A549 treated with AZD9567 at 1 μM for 4 hours (cell line): ENCODE results near the gene RNF183. TPM values are rescaled to one million over a fixed set of nuclear protein-coding genes. Genes with fewer than 3 reads are reported as not detected.

Source experiments
- total RNA-seq: library from RNA; stranded (reverse); fragments of 200-300 nt; extraction: Qiagen RNA extraction; gene quantifications from 5 replicates; pipeline ENCODE4 v1.2.3, GENCODE V29; 2022; ENCODE audit not compliant: insufficient read depth

Gene RNF183, protein sequence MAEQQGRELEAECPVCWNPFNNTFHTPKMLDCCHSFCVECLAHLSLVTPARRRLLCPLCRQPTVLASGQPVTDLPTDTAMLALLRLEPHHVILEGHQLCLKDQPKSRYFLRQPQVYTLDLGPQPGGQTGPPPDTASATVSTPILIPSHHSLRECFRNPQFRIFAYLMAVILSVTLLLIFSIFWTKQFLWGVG
- total RNA-seq: 0.17 to 0.21 TPM in 2 of 5 replicates, not detected in the others

DNA sequence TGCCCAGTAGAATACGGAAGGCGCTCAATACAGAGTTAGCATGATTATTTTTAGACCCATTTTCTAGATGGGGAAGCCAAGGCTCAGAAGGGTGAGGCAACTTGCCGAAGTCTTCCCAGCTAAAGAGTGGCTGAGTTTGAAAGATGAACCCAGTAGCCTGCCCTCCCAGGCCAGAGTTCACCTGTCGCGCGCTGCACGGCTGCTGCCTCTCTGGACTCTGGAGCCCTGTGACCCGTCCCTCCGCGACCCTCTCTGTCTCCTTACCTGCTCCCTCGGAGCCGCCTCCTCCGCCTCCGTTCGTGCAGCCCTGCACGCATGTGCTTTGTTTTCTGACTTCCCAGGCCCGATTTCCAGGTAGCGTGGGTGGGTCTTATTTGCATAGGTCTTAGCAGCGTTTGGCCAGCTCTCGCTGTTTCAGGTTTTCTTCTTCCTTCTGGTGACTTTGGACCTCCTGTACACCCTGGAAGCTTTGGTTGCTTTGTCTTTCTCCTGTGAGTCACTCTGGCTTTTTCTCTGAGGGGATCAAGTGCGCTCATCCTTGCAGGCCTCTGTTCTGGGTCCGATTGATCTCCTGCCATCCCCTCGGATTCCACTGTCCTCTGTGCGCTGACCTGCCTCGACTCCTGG is at the start of gene RNF183:
TSS of gene RNF183 (minus strand) at position 585 of the 627 bp plus-strand sequence. CDS start 5,192 bp downstream, outside the sequence.

DNA sequence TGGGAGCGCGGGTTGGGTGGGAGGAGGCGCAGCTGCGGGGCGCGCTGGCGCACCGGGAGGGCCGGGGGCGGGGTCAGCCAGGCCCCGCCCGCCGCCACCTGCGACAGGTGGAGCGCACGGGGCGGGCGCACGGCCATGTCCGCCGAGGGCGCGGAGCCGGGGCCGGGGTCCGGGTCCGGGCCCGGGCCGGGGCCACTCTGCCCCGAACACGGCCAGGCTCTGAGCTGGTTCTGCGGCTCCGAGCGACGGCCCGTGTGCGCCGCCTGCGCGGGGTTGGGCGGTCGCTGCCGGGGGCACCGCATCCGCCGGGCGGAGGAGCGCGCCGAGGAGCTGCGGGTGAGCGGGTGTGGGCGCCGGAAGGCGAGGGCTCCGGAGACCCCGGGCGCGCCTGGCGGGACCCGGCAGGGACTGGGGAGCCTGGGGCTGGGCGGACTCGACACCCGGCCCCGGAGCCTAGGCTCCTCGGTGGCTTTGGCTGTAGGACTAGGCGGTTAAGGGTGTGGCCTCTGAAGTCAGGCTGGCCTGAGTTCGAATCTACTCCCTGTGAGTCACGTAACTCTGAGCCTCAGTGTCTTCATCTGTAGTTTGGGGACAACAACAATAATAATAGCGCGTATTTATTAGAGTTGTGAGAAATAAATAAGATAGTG is 46.4 kb upstream of the RNF183 start, which contains the start of gene BSPRY:
TSS of gene BSPRY (plus strand) at position 97 of the 650 bp plus-strand sequence. CDS start at position 136, 39 bp downstream.

DNA sequence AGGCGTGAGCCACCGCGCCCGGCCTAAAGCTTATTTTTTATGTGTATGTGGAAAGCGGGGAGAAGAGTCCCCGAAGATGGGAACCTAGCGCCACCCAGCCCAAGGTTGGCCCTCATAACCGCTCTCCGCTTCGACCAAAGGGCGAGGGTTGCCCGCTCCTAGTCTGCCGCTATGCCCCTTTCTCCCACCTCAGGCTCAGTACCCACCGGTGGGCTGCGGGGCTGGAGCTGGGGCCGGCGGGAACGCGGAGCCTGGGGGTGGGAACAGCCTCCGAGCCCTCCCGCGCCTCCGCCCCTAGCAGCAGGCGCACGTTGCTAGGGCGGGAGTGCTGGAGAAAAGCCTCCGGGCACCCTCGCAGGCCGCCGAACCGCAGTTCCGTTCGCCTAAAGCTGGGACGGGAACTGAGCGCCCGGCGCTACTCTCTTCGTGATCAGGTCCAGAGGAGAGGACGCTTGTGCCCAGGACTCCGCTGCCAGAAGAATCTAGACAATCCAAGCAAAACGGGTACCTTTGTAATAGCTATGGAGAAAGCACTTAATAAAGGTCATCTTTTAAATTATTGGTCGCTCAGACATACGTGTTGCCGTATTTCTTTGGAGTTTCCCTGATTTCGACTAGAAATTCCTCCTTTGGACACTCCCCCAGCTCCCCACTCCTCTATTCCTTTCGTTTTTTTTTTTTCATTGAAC is 37.0 kb upstream of the RNF183 start, which contains the start of gene WDR31:
TSS of gene WDR31 (minus strand) at position 265 of the 689 bp plus-strand sequence. CDS start 8,253 bp downstream, outside the sequence.

DNA sequence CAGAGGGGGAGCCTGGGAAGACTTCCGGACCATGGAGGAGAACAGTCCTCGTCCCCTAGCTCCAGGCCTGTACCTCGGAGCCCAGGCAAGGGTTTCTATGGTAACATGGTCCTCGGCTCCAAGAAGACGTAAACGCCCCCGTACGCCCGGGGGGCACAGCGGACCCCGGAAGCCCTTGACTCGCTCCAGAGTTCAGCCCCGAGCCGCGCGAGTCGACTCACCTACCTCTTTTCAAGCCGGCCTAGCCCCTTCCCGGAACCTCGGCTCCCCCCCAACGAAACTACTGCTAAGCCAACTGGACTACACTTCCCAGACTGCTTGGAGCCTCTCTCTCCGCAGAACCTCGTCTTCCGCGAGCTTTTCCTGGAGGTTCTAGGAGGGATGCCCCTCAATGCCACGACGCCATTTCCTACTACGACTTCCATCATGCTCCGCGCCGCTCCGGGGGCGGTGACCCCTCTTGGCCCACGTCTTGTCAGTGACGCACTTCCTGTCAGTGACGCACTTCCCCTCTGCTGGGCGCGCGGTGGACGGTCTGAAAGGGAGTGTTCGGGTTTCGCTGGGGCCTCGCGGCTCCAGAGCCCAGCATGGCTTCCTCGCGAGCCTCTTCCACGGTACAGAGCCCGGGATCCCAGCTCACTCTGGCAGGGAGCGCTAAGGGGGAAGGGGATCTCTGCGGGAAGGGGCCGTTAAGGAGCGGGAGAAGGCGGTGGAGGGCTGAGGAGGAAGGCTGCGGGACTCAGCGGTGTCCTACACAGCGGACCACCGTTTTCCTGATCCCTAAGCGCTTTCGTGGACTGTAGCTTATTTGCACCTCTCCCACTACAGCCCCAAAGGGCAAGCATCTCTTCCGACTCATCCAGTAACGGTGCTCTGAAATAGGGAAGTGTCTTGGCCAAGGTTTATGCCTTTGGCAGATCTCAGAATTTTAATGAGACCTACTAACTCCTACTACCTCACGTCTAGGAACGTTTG is 27.7 kb downstream of the RNF183 start, which contains the start of the genes CDC26 and PRPF4:
TSS of gene CDC26 (minus strand) at position 416 of the 975 bp plus-strand sequence. CDS start 3,065 bp downstream, outside the sequence.
TSS of gene PRPF4 (plus strand) at position 502 of the 975 bp plus-strand sequence. CDS start at position 588, 86 bp downstream.

Other genes starting within 250 kb of the RNF183 start
- gene ZFP37, start 246.7 kb downstream of the RNF183 start, total RNA-seq: 0.85 to 1.5 TPM (median 1.2 TPM) in 5 replicates
- 5.7 to 7.5 TPM (median 7.2 TPM) in 5 replicates for gene SLC31A2, start 152.4 kb downstream of the RNF183 start, total RNA-seq
- 17.0 to 19.0 TPM (median 17.7 TPM) in 5 replicates for gene FKBP15, start 82.1 kb downstream of the RNF183 start, total RNA-seq
- gene SLC31A1, start 81.8 kb downstream of the RNF183 start, total RNA-seq: 19.0 to 26.2 TPM (median 19.7 TPM) in 5 replicates
- 42.6 to 60.9 TPM (median 45.5 TPM) in 5 replicates for gene CDC26, start 27.8 kb downstream of the RNF183 start, total RNA-seq
- 53.9 to 59.4 TPM (median 56.7 TPM) in 5 replicates for gene PRPF4, start 27.7 kb downstream of the RNF183 start, total RNA-seq
- 1.3 to 1.8 TPM (median 1.5 TPM) in 5 replicates for gene WDR31, start 36.9 kb upstream of the RNF183 start, total RNA-seq
- 0.05 to 0.08 TPM (median 0.06 TPM) in 4 of 5 replicates, not detected in the other for gene BSPRY, start 46.2 kb upstream of the RNF183 start, total RNA-seq
- 19.4 to 25.6 TPM (median 23.0 TPM) in 5 replicates for gene HDHD3, start 73.6 kb upstream of the RNF183 start, total RNA-seq
- gene ALAD, start 97.9 kb upstream of the RNF183 start, total RNA-seq: 15.7 to 19.1 TPM (median 18.1 TPM) in 5 replicates
- 101 to 125 TPM (median 113 TPM) in 5 replicates for gene POLE3, start 107.3 kb upstream of the RNF183 start, total RNA-seq
- gene C9orf43, start 107.4 kb upstream of the RNF183 start, total RNA-seq: 0.42 to 2.3 TPM (median 0.51 TPM) in 5 replicates
- 11.2 to 20.5 TPM (median 17.7 TPM) in 5 replicates for gene RGS3, start 160.4 kb upstream of the RNF183 start, total RNA-seq